ENCODE results near the gene KLHL24.

Gene KLHL24

GRCh38 chr3:183635431-183636220 lies at the start of gene KLHL24:
KLHL24 (plus strand) TSS chr3:183635623; CDS start chr3:183650357, 14,734 bp downstream.
- CTCF ChIA-PET: interaction anchor here (0.9 to 1.9 kb wide), 5 partner anchors 10 to 165 kb away, joined by 3 to 4 read pairs (median 4); no protein-coding TSS in a partner anchor
- H3K4me3 ChIP-seq (ENCODE audit: low read depth, low read length): peak within 1 kb of the TSS; percentile 91
- POLR2A ChIA-PET: interaction anchor here (0.7 to 1.5 kb wide), 4 partner anchors 17 to 298 kb away, joined by 3 to 6 read pairs (median 3); partner anchors contain the start of gene PARL
- no peak for TF ChIP-seq CTCF (IDR thresholded peaks at IDR 0.05; ENCODE audit: insufficient read depth, low read length, missing control alignments)
- DNase-seq (ENCODE audit: low read depth, low spot score): peak; percentile 51

- no peak for DNase-seq (ENCODE audit: low read depth, low spot score)
- CTCF ChIA-PET: no interaction called here
- POLR2A ChIA-PET: no interaction called here
- no peak overlapping the region for H3K4me3 ChIP-seq (ENCODE audit: low read depth, low read length)
- no peak for TF ChIP-seq CTCF (IDR thresholded peaks at IDR 0.05; ENCODE audit: insufficient read depth, low read length, missing control alignments)
Observed at GRCh38 chr3:183586477-183586876, 48.9 kb upstream of the KLHL24 start.

- no peak overlapping the region for H3K4me3 ChIP-seq (ENCODE audit: low read depth, low read length)
- no peak for TF ChIP-seq CTCF (IDR thresholded peaks at IDR 0.05; ENCODE audit: insufficient read depth, low read length, missing control alignments)
- POLR2A ChIA-PET: no interaction called here
- CTCF ChIA-PET: no interaction called here
- DNase-seq (ENCODE audit: low read depth, low spot score): no peak
Observed at GRCh38 chr3:183587336-183587735, 48.1 kb upstream of the KLHL24 start.

GRCh38 chr3:183590442-183590841 lies 45.0 kb upstream of the KLHL24 start:
- POLR2A ChIA-PET: no interaction called here
- CTCF ChIA-PET: interaction anchor here (1.5 kb wide), 1 partner anchor 120 kb away, joined by 3 read pairs; no protein-coding TSS in a partner anchor
- no peak overlapping the region for H3K4me3 ChIP-seq (ENCODE audit: low read depth, low read length)
- TF ChIP-seq CTCF (IDR thresholded peaks at IDR 0.05; ENCODE audit: insufficient read depth, low read length, missing control alignments): no peak
- no peak for DNase-seq (ENCODE audit: low read depth, low spot score)

- POLR2A ChIA-PET: no interaction called here
Observed at GRCh38 chr3:183591881-183592521, 43.4 kb upstream of the KLHL24 start.

More at GRCh38 chr3:183591881-183592521, 43.4 kb upstream of the KLHL24 start:
- no peak overlapping the region for H3K4me3 ChIP-seq (ENCODE audit: low read depth, low read length)
- no peak for TF ChIP-seq CTCF (IDR thresholded peaks at IDR 0.05; ENCODE audit: insufficient read depth, low read length, missing control alignments)
- CTCF ChIA-PET: interaction anchor here (1.2 to 1.5 kb wide), 2 partner anchors 15 to 121 kb away, joined by 3 to 5 read pairs; no protein-coding TSS in a partner anchor
- no peak for DNase-seq (ENCODE audit: low read depth, low spot score)
